H9 (cell line): Measurements from ENCODE around the gene SLC29A1. TPM values are rescaled to one million over a fixed set of nuclear protein-coding genes. Genes with fewer than 3 reads are reported as not detected.

ENCODE experiments used
- DNase-seq: peaks from one replicate; pipeline ENCODE4 v3.0.0-alpha.2; 2017
- H2AFZ ChIP-seq: one replicate; pipeline ENCODE4 v1.6.1; 2013; ENCODE audit warnings: mild to moderate bottlenecking, low read length, control low read depth, moderate library complexity
- H2AK5ac ChIP-seq: 2 replicates; pipeline ENCODE4 v1.6.1; 2013; ENCODE audit warnings: low read length, control low read depth, mixed read lengths; ENCODE audit not compliant: insufficient read length
- H2BK120ac ChIP-seq: one replicate; pipeline ENCODE4 v1.6.1; 2013; ENCODE audit warnings: low read depth, mild to moderate bottlenecking, low read length, control low read depth, inconsistent platforms; ENCODE audit not compliant: poor library complexity, severe bottlenecking
- H2BK12ac ChIP-seq: 2 replicates; pipeline ENCODE4 v1.6.1; 2013; ENCODE audit warnings: low read length, control low read depth, mixed read lengths, low read depth; ENCODE audit not compliant: insufficient read length
- H2BK15ac ChIP-seq: 2 replicates; pipeline ENCODE4 v1.6.1; 2013; ENCODE audit warnings: low read depth, low read length, control low read depth
- H2BK20ac ChIP-seq: one replicate; pipeline ENCODE4 v1.6.1; 2013; ENCODE audit warnings: low read depth, mild to moderate bottlenecking, low read length, control low read depth, inconsistent platforms; ENCODE audit not compliant: poor library complexity, severe bottlenecking
- H2BK5ac ChIP-seq: 2 replicates; pipeline ENCODE4 v1.6.1; 2013; ENCODE audit warnings: low read length, control low read depth, mixed read lengths; ENCODE audit not compliant: insufficient read length
- H3K14ac ChIP-seq: 2 replicates; pipeline ENCODE4 v1.6.1; 2013; ENCODE audit warnings: low read length, control low read depth; ENCODE audit not compliant: insufficient read depth
- H3K18ac ChIP-seq: 2 replicates; pipeline ENCODE4 v1.6.1; 2013; ENCODE audit warnings: low read depth, mild to moderate bottlenecking, mixed read lengths, low read length, control low read depth; ENCODE audit not compliant: insufficient read length
- H3K23ac ChIP-seq: 2 replicates; pipeline ENCODE4 v1.6.1; 2013; ENCODE audit warnings: low read length, control low read depth, mixed read lengths, low read depth; ENCODE audit not compliant: insufficient read length
- H3K23me2 ChIP-seq: 2 replicates; pipeline ENCODE4 v1.6.1; 2013; ENCODE audit warnings: low read depth, mild to moderate bottlenecking, mixed read lengths, low read length, control low read depth; ENCODE audit not compliant: insufficient read length, poor library complexity, severe bottlenecking
- H3K27ac ChIP-seq: 2 replicates; pipeline ENCODE4 v1.5.1; 2013; ENCODE audit warnings: low read length, control low read depth, mixed read lengths, low read depth; ENCODE audit not compliant: insufficient read length
- H3K27me3 ChIP-seq: 2 replicates; pipeline ENCODE4 v1.6.1; 2013; ENCODE audit warnings: low read length, control low read depth, inconsistent platforms; ENCODE audit not compliant: insufficient read depth
- H3K4ac ChIP-seq: 2 replicates; pipeline ENCODE4 v1.6.1; 2013; ENCODE audit warnings: low read depth, mild to moderate bottlenecking, control low read depth, inconsistent platforms, low read length, moderate library complexity
- H3K4me1 ChIP-seq: 2 replicates; pipeline ENCODE4 v1.6.1; 2013; ENCODE audit warnings: low read length, control low read depth, inconsistent platforms; ENCODE audit not compliant: insufficient read depth
- H3K4me2 ChIP-seq: 2 replicates; pipeline ENCODE4 v1.6.1; 2013; ENCODE audit warnings: low read length, control low read depth, mixed read lengths; ENCODE audit not compliant: insufficient read length, insufficient read depth
- H3K56ac ChIP-seq: 2 replicates; pipeline ENCODE4 v1.6.1; 2013; ENCODE audit warnings: low read depth, mild to moderate bottlenecking, mixed read lengths, low read length, control low read depth; ENCODE audit not compliant: insufficient read length
- H3K79me1 ChIP-seq: 2 replicates; pipeline ENCODE4 v1.6.1; 2013; ENCODE audit warnings: low read depth, mild to moderate bottlenecking, moderate library complexity, low read length, control low read depth, inconsistent platforms; ENCODE audit not compliant: insufficient read depth, poor library complexity, severe bottlenecking
- H3K79me2 ChIP-seq: 2 replicates; pipeline ENCODE4 v1.6.1; 2013; ENCODE audit warnings: low read length, control low read depth, inconsistent platforms; ENCODE audit not compliant: insufficient read depth
- H3K9ac ChIP-seq: 2 replicates; pipeline ENCODE4 v1.6.1; 2013; ENCODE audit warnings: low read length, control low read depth, mixed read lengths; ENCODE audit not compliant: insufficient read length; ENCODE audit errors: extremely low read depth
- H3K9me3 ChIP-seq: one replicate; pipeline ENCODE4 v1.6.1; 2013; ENCODE audit warnings: low read depth, low read length, inconsistent platforms; ENCODE audit not compliant: control insufficient read depth
- H3T11ph ChIP-seq: one replicate; pipeline ENCODE4 v1.6.1; 2013; ENCODE audit warnings: mild to moderate bottlenecking, low read length, control low read depth, inconsistent platforms
- H4K20me1 ChIP-seq: one replicate; pipeline ENCODE4 v1.6.1; 2013; ENCODE audit not compliant: control insufficient read depth, insufficient read length, insufficient read depth
- H4K5ac ChIP-seq: 2 replicates; pipeline ENCODE4 v1.6.1; 2013; ENCODE audit warnings: low read depth, mild to moderate bottlenecking, mixed read lengths, low read length, control low read depth; ENCODE audit not compliant: insufficient read length
- H4K8ac ChIP-seq: replicated peaks from 2 replicates; pipeline ENCODE4 v1.6.1; 2013; ENCODE audit warnings: low read length, control low read depth, mixed read lengths, low read depth; ENCODE audit not compliant: insufficient read length
- H4K91ac ChIP-seq: 2 replicates; pipeline ENCODE4 v1.6.1; 2013; ENCODE audit warnings: low read depth, mild to moderate bottlenecking, moderate library complexity, mixed read lengths, low read length, control low read depth; ENCODE audit not compliant: insufficient read length
- H3K27ac Mint-ChIP-seq, 3 experiments: 2 replicates in 2 of 3; 3 replicates in 1 of 3; pipeline ENCODE4 v1.8.0; 2020 to 2021; ENCODE audit warnings: mixed read lengths in 3 of 3, mild to moderate bottlenecking in 1 of 3, moderate library complexity in 1 of 3
- H3K27me3 Mint-ChIP-seq: 2 replicates; pipeline ENCODE4 v1.8.0; 2021; ENCODE audit warnings: low read depth, mild to moderate bottlenecking, moderate library complexity, mixed read lengths
- H3K36me3 Mint-ChIP-seq, 3 experiments: 2 replicates in 2 of 3; 3 replicates in 1 of 3; pipeline ENCODE4 v1.8.0; 2020 to 2021; ENCODE audit warnings: low read depth in 3 of 3, mixed read lengths in 3 of 3; ENCODE audit not compliant: insufficient read depth in 1 of 3
- H3K4me1 Mint-ChIP-seq, 2 experiments: 2 replicates each; pipeline ENCODE4 v1.8.0; 2020; ENCODE audit warnings: mixed read lengths in 2 of 2
- H3K4me3 Mint-ChIP-seq, 2 experiments: 2 replicates in 1 of 2; 3 replicates in 1 of 2; pipeline ENCODE4 v1.8.0; 2020 to 2021; ENCODE audit warnings: mild to moderate bottlenecking in 2 of 2, mixed read lengths in 2 of 2, moderate library complexity in 1 of 2
- H3K9me3 Mint-ChIP-seq, 2 experiments: 2 replicates in 1 of 2; 3 replicates in 1 of 2; pipeline ENCODE4 v1.8.0; 2020; ENCODE audit warnings: mild to moderate bottlenecking in 2 of 2, mixed read lengths in 2 of 2, moderate library complexity in 1 of 2
- WGBS: extraction: QIAGEN DNeasy Blood & Tissue Kit; methylation state at CpG from one replicate; pipeline ENCODE4 v1.1.7; 2013; ENCODE audit warnings: missing lambda C conversion rate, low lambda C conversion rate, mixed read lengths; ENCODE audit not compliant: insufficient read length; ENCODE audit errors: extremely low coverage; 5-methylcytosine and 5-hydroxymethylcytosine counted together
- total RNA-seq: library from RNA; stranded (reverse); gene quantifications from 2 replicates; pipeline ENCODE4 v1.2.1, GENCODE V29; 2021
- TF ChIP-seq, protein P1 (sequence below): fragments of 200-600 bp; sonication (generic); conservative IDR thresholded peaks from 3 replicates; pipeline ENCODE4 v1.8.0; 2021; ENCODE audit warnings: antibody characterized with exemption, mild to moderate bottlenecking

SLC29A1 gene
- total RNA-seq, 1 experiment from 2014 or later = 124 TPM

DNA sequence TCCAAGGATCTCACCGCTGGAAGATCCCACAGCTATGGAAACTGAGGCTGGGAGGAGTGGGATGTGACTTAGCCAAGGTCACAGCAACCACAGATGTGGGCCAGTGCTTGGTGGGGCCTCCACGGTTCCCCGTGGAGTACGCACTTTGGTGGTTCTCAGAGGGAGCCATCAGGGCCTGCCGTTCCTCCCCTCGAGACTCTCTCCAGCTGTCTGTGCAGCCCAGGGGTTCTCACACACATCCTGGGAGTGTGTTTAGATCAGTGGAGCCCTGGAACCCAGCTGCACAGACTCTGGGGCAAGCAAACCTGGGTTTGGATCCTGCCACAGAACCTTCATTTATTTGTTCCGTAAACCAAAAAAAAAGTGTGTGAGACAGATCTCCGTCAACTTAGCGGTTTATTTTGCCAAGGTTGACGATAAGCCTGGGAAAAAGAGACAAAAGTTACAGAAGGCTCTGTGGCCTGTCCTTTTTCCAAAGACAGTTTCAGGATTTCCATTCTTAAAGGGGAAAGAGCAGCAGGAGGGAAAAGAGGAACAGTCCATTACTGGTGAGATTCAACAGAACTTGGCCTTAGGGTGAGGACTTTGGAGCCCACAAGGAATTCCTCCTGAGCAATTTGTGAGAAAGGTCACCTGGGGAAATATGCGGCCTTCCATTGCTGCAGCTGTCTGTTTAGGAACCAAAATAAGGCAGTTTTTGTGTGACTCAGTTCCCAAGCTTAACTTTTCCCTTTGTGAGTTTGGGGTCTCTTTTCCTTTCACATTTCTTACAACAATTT is 20.2 kb upstream of the SLC29A1 start:
- Histone ChIP-seq H3K56ac (no peak overlapping the region), H2BK20ac (no peak overlapping the region), H3K9ac (no peak overlapping the region), H3K4me2 (peak overlapping the region; percentile 5), H2BK15ac (no peak overlapping the region), H4K8ac (peak overlapping the region; percentile 30), H3K14ac (peak overlapping the region; percentile 94), H3K23ac (no peak overlapping the region), H2AFZ (no peak overlapping the region), H3K79me1 (no peaks in the 10 kb centered on the region), H3K79me2 (no peaks in the 10 kb centered on the region), H3K27ac (peak overlapping the region; percentile 74), H3K23me2 (no peaks in the 10 kb centered on the region), H3K9me3 (no peaks in the 10 kb centered on the region), H2BK120ac (no peak overlapping the region), H3K4ac (peak overlapping the region; percentile 0; the same call in 1 of the 2 replicates), H3K18ac (peak overlapping the region; percentile 96), H2BK5ac (peak overlapping the region; percentile 3), H3K27me3 (no peaks in the 10 kb centered on the region), H3K4me1 (peaks cover 22% of the 10 kb centered on the region), H2AK5ac (no peak overlapping the region), H4K20me1 (peaks cover 3% of the 10 kb centered on the region), H4K91ac (peak overlapping the region; percentile 35), H4K5ac (peak overlapping the region; percentile 5), H3T11ph (no peak overlapping the region), H2BK12ac (peak overlapping the region; percentile 64)
- Mint-ChIP-seq H3K36me3 (no peaks in the 10 kb centered on the region; a peak in 1 of 7 replicates), H3K27ac (peak overlapping the region; percentile 97 to 100 (median 99)), H3K27me3 (no peaks in the 10 kb centered on the region), H3K4me3 (peak overlapping the region; percentile 43 to 55; a peak in 3 of 5 replicates), H3K9me3 (no peaks in the 10 kb centered on the region), H3K4me1 (peaks cover 59 to 64% of the 10 kb centered on the region in 2 experiments)
- no peak for DNase-seq
- TF ChIP-seq, protein P1, sequence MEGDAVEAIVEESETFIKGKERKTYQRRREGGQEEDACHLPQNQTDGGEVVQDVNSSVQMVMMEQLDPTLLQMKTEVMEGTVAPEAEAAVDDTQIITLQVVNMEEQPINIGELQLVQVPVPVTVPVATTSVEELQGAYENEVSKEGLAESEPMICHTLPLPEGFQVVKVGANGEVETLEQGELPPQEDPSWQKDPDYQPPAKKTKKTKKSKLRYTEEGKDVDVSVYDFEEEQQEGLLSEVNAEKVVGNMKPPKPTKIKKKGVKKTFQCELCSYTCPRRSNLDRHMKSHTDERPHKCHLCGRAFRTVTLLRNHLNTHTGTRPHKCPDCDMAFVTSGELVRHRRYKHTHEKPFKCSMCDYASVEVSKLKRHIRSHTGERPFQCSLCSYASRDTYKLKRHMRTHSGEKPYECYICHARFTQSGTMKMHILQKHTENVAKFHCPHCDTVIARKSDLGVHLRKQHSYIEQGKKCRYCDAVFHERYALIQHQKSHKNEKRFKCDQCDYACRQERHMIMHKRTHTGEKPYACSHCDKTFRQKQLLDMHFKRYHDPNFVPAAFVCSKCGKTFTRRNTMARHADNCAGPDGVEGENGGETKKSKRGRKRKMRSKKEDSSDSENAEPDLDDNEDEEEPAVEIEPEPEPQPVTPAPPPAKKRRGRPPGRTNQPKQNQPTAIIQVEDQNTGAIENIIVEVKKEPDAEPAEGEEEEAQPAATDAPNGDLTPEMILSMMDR = no peak
- WGBS = no CpG with 5 or more reads among the region's 11 CpGs
